ENCODE data around the gene PHF12. TPM values are rescaled to one million over a fixed set of nuclear protein-coding genes. Genes with fewer than 3 reads are reported as not detected.

PHF12 gene
- total and polyA plus RNA-seq, 2 of the 13 experiments (the other 11 are each of a cell fraction or from before 2014, with no cell fraction given), result 9.8 to 17.1 TPM

DNA sequence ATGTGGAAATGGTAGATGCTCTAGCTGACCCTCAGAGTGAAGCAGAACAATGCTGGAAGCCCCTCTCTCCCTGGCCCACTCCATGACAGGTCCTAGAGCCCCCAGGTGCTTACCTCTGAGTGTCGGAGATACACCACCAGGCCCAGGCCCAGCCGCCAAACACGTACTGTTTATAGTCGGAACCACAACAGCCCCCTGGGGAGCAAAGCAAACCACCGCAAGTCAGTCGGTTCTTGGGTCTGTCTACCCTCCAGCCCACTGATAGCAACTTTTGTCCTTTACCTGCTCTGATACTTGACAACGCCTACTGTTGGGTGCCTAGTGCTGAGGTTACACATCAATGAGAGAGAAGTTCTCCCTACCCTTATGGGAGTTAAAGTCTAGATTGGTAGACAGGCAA, 62.5 kb downstream of the PHF12 start (continued):
- TF ChIP-seq, protein P1, sequence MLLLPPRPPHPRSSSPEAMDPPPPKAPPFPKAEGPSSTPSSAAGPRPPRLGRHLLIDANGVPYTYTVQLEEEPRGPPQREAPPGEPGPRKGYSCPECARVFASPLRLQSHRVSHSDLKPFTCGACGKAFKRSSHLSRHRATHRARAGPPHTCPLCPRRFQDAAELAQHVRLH (CRISPR knock-in tag; IDR thresholded peaks at IDR 0.05; ENCODE audit: borderline replicate concordance, low read depth), result no peak
- no peak for TF ChIP-seq GTF3A (CRISPR knock-in tag; conservative IDR thresholded peaks at IDR 0.05)
- no peak for TF ChIP-seq JUND (CRISPR knock-in tag; IDR thresholded peaks at IDR 0.05)
- no peak for TF ChIP-seq FOXP1 (IDR thresholded peaks at IDR 0.05)
- no peak for TF ChIP-seq FOXP1 (CRISPR knock-in tag; IDR thresholded peaks at IDR 0.05)
- TF ChIP-seq, protein P2, sequence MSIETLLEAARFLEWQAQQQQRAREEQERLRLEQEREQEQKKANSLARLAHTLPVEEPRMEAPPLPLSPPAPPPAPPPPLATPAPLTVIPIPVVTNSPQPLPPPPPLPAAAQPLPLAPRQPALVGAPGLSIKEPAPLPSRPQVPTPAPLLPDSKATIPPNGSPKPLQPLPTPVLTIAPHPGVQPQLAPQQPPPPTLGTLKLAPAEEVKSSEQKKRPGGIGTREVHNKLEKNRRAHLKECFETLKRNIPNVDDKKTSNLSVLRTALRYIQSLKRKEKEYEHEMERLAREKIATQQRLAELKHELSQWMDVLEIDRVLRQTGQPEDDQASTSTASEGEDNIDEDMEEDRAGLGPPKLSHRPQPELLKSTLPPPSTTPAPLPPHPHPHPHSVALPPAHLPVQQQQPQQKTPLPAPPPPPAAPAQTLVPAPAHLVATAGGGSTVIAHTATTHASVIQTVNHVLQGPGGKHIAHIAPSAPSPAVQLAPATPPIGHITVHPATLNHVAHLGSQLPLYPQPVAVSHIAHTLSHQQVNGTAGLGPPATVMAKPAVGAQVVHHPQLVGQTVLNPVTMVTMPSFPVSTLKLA (IDR thresholded peaks at IDR 0.05), result no peak
- no peak for TF ChIP-seq EED (CRISPR knock-in tag; IDR thresholded peaks at IDR 0.05)

DNA sequence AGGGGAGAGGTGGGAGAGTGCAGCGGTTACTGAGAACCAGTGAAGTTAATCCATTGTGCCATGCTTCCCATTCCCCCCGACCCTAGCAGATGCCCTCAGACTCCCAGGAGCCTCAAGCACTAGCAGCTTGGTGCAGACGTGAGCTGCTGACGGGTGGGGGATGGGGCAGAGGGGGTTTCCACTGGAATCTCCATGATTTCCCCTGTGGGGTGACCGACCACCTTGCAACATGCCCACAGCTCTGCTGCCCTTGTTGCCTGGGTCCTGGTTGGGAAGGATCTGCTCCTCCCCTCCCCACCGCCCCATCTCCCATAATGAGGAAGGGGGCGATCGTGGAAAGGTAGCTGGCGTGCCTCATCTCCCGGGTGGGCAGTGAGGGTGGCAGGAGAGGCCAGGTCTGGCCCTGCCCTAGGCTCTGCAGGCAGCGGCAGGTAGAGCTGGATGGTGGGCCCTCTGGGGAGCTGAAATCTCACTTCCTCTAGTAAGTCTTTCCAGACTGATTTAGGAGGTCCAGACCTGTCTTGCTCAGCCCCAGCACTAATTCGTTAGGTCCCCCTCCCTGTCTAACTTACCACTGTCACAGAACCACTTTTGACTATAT, 63.3 kb downstream of the PHF12 start:
- ChIA-PET CTCF (ENCODE audit: low intra/inter-chr PET ratio, low total read pairs) (no interaction called here), POLR2A (no interaction called here)
- TF ChIP-seq POLR2A (IDR thresholded peaks at IDR 0.05; ENCODE audit: insufficient read depth in 1 of 2, low read depth in 2 of 2, low read length in 2 of 2), result 0 out of 4 replicates have a peak, but pooled peaks of 1 of the 2 experiments have one; percentile 8
- no peak for TF ChIP-seq ZNF234 (CRISPR knock-in tag; conservative IDR thresholded peaks at IDR 0.05)
- FAIRE-seq (no peak), DNase-seq (ENCODE audit: low spot score) (no peak), ATAC-seq (no peak)
- no peaks in the 10 kb centered on the region for H3K79me2 ChIP-seq (ENCODE audit: insufficient read depth, low read length)
- 95% methylated on average over 10 of the region's 12 CpGs for WGBS (ENCODE audit: low lambda C conversion rate)
- 0 out of 2 replicates have a peak, but pooled peaks cover 5% of the 10 kb centered on the region for H3K4me1 ChIP-seq (ENCODE audit: insufficient read depth, low read length)
- H3K4me3 ChIP-seq (replicated peaks in 1 of 3; ENCODE audit: insufficient read depth in 1 of 3, low read depth in 2 of 3, low read length in 3 of 3), result no peak overlapping the region
- no peak overlapping the region for H2AFZ ChIP-seq (ENCODE audit: low read length)
- H3K27me3 ChIP-seq (ENCODE audit: control insufficient read depth in 1 of 2, insufficient read depth in 2 of 2, low read length in 2 of 2), result no peaks in the 10 kb centered on the region
- H4K20me1 ChIP-seq (ENCODE audit: insufficient read depth, low read length), result no peaks in the 10 kb centered on the region
- in situ Hi-C loops (cut with HindIII; ENCODE audit: extremely low pct_ligation_motif_present, low pct_unique_long_range_greater_than_20kb), result loop anchor here (10.0 to 25.0 kb wide), 2 partner anchors 123 to 251 kb away; partner anchors contain the start of gene BLTP2
- H3K36me3 ChIP-seq (replicated peaks in 1 of 2; ENCODE audit: control insufficient read depth in 1 of 2, insufficient read depth in 2 of 2, low read length in 2 of 2), result peaks cover 6 to 26% of the 10 kb centered on the region in 2 experiments; a peak in 3 of 5 replicates
- intact Hi-C loops (cut with micrococcal nuclease; ENCODE audit: unreplicated experiment), result no loop called here
- H3K4me2 ChIP-seq (ENCODE audit: low read depth, low read length), result no peak overlapping the region
- no peak overlapping the region for H3K9ac ChIP-seq (ENCODE audit: insufficient read depth, low read depth, low read length)
- no peaks in the 10 kb centered on the region for H3K9me3 ChIP-seq (ENCODE audit: low read length)
- BruUV-seq (replicated peaks), result no TSS peak
- no peak overlapping the region for H3K27ac ChIP-seq (ENCODE audit: extremely low read length, insufficient read depth, low read length)
